ENCODE results near the gene SLAMF7.
"Not testable (repeated sequence)": the region's sequence is repeated elsewhere in the genome, so short reads cannot be mapped to it uniquely, and the experiment has no call there.

Gene SLAMF7

DNA sequence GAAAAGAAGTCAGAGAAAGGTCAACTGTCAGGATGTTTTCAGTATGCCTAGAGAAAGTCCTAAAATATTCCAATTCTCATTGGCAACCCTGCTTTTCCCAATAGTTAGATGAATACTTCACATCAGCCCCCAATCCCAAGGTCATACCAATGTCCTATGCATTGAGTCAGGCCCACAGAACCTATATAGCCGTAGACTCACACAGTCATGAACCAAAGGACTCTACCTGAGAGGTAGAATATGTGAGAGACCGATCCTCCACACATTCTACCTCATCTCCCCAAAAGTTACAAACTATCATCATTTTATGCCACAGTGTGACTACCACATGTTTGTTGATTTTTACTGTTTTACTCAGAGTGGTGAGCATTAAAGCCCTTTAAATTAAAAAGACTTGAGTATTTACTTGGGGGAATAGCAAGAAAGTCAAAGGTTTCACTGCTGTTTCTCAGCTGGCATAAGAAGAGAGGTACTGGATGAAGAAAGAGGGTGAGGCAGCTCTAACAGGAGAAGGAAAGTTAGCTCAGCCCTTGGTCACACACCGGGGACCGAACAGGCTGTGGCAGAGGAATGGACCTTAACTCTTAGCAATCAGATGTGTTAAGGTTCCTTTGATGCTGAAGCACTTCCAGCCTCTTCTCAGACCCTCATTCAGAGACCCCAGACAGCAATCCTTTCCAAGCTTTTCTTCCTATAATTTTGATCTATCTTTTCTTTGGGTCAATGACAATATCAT is 28.4 kb upstream of the SLAMF7 start:
- Histone ChIP-seq H3K4me1 (ENCODE audit: control insufficient read depth, insufficient read depth, low read length) (no peaks in the 10 kb centered on the region), H3K9me3 (ENCODE audit: control insufficient read depth, insufficient read depth, low read length) (no peaks in the 10 kb centered on the region), H3K9ac (ENCODE audit: low read depth, low read length) (no peak overlapping the region), H3K27me3 (ENCODE audit: control insufficient read depth, insufficient read depth, low read length) (peaks cover 2% of the 10 kb centered on the region), H3K36me3 (ENCODE audit: control insufficient read depth, insufficient read depth, low read length) (no peaks in the 10 kb centered on the region), H3K4me3 (ENCODE audit: low read depth, low read length) (no peak overlapping the region)

DNA sequence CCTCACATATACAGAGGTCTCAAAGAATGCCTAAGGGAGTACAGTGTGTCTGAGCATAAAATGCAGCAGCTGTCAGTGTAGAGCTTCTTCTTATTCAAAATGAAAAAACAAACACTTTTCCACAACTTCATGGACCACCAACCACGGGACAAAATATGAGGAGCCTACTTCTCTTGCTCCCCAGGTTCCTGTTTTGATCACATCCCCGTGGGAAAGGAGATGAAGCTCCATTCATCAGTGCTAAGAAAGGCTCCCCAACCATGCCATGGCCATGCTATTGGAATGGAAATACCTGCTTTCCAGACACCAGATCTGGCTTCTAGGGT is 27.8 kb upstream of the SLAMF7 start:
- Histone ChIP-seq H3K4me3 (ENCODE audit: low read depth, low read length) (no peak overlapping the region), H3K36me3 (ENCODE audit: control insufficient read depth, insufficient read depth, low read length) (no peaks in the 10 kb centered on the region), H3K9me3 (ENCODE audit: control insufficient read depth, insufficient read depth, low read length) (no peaks in the 10 kb centered on the region), H3K9ac (ENCODE audit: low read depth, low read length) (no peak overlapping the region), H3K4me1 (ENCODE audit: control insufficient read depth, insufficient read depth, low read length) (no peaks in the 10 kb centered on the region), H3K27me3 (ENCODE audit: control insufficient read depth, insufficient read depth, low read length) (peaks cover 2% of the 10 kb centered on the region)

DNA sequence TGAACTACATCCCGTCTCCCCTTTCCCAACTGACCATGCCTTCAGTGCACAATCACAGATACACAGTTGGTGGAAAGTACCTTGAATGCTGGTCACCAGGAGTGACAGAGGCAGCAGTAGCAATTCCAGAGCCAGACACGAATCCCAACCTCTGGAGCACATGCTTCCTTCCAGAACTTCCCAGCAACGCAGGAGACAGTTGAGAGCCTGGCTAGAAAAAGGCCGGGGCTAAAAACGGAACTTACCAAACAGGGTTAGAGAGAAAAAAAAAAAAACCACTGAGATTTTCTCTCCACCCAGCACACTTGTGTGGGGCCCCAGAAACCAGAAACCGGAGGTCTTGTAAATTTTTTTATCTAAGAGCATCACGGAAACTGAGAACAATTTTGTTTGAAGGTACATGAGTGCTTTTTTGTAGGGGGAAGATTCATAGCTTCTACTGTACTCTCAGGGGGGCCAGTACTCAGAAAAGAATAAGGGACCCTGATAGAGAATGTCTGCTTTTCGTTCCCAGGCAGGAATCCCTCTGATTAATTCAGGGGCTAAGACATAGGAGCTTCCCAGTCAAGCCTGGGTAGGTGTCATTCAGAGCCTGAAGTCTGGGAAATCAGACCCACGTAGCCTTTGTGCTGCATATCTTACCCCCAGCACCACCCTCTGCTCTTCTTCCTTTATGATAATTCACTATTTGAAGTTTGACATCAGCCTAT is 27.3 kb upstream of the SLAMF7 start, which contains the start of gene CD48:
Gene CD48 (minus strand): TSS at position 221 of the 710 bp plus-strand sequence. CDS start 59 bp downstream, at position 162.
- Histone ChIP-seq H3K4me3 (ENCODE audit: low read depth, low read length) (no peak within 1 kb of the TSS), H3K4me1 (ENCODE audit: control insufficient read depth, insufficient read depth, low read length) (no peaks in the 10 kb centered on the region), H3K9ac (ENCODE audit: low read depth, low read length) (no peak within 1 kb of the TSS), H3K9me3 (ENCODE audit: control insufficient read depth, insufficient read depth, low read length) (no peaks in the 10 kb centered on the region), H3K36me3 (ENCODE audit: control insufficient read depth, insufficient read depth, low read length) (no peaks in the 10 kb centered on the region), H3K27me3 (ENCODE audit: control insufficient read depth, insufficient read depth, low read length) (peaks cover 2% of the 10 kb centered on the region)

DNA sequence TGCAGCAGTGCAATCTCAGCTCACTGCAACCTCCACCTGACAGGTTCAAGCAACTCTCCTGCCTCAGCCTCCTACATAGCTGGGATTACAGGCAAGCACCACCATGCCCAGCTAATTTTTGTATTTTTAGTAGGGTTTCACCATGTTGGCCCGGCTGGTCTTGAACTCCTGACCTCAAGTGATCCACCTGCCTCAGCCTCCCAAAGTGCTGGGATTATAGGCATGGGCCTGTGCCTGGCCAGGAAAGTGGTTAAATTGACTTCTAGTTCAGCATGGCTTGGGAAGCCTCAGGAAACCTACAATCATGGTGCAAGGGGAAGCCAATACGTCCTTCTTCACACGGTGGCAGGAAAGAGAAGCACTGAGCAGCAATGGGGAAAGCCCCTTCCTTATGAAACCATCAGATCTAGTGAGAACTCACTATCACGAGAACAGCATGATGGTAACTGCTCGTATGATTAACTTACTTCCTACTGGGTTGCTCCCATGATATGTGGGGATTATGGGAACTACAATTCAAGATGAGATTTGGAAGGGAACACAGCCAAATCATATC is 26.4 kb upstream of the SLAMF7 start:
- H3K4me1 ChIP-seq (ENCODE audit: control insufficient read depth, insufficient read depth, low read length); H3K27me3 ChIP-seq (ENCODE audit: control insufficient read depth, insufficient read depth, low read length): not testable (repeated sequence)

DNA sequence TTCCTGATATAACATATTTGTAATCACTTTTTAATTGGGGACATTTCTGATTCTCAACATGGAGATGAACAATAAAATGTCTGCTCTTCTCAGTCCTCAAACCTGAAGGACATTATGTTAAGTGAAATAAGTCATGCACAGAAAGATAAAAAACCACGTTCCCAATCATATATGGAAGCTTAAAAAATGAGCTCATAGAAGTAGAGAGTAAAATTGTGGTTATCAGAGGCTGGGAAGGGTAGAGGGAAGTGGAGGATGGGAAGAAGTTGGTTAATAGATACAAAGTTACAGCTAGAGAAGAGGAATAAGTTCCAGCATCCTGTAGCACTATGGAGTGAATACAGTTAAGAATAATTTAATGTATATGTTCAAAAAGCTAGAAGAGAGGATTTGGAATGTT is 25.9 kb upstream of the SLAMF7 start:
- Histone ChIP-seq H3K9ac (ENCODE audit: low read depth, low read length) (no peak overlapping the region), H3K27me3 (ENCODE audit: control insufficient read depth, insufficient read depth, low read length) (peaks cover 2% of the 10 kb centered on the region), H3K4me1 (ENCODE audit: control insufficient read depth, insufficient read depth, low read length) (no peaks in the 10 kb centered on the region), H3K36me3 (ENCODE audit: control insufficient read depth, insufficient read depth, low read length) (no peaks in the 10 kb centered on the region), H3K9me3 (ENCODE audit: control insufficient read depth, insufficient read depth, low read length) (no peaks in the 10 kb centered on the region), H3K4me3 (ENCODE audit: low read depth, low read length) (no peak overlapping the region)

More for the DNA sequence above, 26.4 kb upstream of the SLAMF7 start:
- H3K9me3 ChIP-seq (ENCODE audit: control insufficient read depth, insufficient read depth, low read length); H3K4me3 ChIP-seq (ENCODE audit: low read depth, low read length); H3K36me3 ChIP-seq (ENCODE audit: control insufficient read depth, insufficient read depth, low read length); H3K9ac ChIP-seq (ENCODE audit: low read depth, low read length): not testable (repeated sequence)

DNA sequence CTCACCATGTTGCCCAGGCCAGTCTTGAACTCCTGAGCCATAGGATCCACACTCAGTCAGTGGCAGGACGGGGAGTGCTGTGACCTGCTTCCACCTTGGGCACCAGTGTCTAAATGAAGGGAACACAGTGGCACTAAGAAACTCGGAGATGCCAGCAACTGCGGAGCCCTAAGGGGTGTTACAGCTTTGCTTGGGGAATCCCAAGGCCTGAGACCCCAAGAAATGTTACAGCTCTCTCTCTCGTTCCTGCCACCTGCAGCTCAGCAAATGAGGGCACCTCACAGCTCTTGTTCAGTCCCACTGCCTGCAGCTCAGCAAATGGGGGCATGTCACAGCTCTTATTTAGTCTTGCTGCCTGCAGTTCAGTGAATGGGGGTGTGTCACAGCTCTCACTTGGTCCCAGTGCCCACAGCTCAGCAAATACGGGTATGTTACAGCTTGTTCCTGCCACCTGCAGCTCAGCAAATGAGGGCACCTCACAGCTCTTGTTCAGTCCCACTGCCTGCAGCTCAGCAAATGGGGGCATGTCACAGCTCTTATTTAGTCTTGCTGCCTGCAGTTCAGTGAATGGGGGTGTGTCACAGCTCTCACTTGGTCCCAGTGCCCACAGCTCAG is 24.9 kb upstream of the SLAMF7 start:
- H3K4me3 ChIP-seq (ENCODE audit: low read depth, low read length); H3K9ac ChIP-seq (ENCODE audit: low read depth, low read length); H3K36me3 ChIP-seq (ENCODE audit: control insufficient read depth, insufficient read depth, low read length); H3K9me3 ChIP-seq (ENCODE audit: control insufficient read depth, insufficient read depth, low read length); H3K27me3 ChIP-seq (ENCODE audit: control insufficient read depth, insufficient read depth, low read length); H3K4me1 ChIP-seq (ENCODE audit: control insufficient read depth, insufficient read depth, low read length): not testable (repeated sequence)

DNA sequence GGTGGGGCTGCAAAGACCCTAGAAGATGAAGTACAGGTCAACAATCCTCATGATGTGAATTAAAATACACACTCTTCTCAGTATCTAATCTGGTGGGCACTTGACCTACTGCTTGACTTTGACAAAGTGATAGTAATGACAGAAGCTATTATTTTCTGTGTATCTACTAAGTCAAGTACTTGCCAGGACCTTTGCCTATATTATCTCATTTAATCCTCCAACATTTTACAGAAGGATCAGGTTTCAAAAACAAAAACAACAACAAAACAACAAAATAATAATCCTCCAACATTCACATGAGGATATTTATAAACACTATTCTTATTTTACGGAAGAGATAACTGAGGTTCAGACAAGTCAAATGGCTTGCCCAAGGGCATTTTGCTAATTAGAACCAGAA is 23.0 kb upstream of the SLAMF7 start:
- Histone ChIP-seq H3K4me1 (ENCODE audit: control insufficient read depth, insufficient read depth, low read length) (no peaks in the 10 kb centered on the region), H3K36me3 (ENCODE audit: control insufficient read depth, insufficient read depth, low read length) (no peaks in the 10 kb centered on the region), H3K4me3 (ENCODE audit: low read depth, low read length) (no peak overlapping the region), H3K9ac (ENCODE audit: low read depth, low read length) (no peak overlapping the region), H3K27me3 (ENCODE audit: control insufficient read depth, insufficient read depth, low read length) (no peaks in the 10 kb centered on the region), H3K9me3 (ENCODE audit: control insufficient read depth, insufficient read depth, low read length) (no peaks in the 10 kb centered on the region)

DNA sequence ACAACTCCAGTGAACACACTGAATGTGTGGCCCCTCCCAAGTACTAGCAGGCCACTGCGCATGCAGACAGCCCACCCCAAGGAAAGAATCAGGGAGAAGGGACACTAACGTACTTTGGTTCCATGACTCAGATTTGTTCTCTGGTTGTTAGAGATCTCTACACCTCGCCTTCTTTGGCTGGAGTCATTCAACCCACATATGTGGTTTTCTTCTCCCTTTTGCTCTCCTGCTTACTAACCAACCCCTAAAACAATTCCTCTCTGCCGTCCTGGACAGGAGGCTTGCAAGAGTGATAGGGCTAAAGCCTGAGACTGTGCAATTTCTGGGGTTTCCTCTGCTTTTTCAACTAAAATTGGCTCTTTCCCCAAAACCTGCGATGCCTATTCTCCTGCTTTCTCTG is 21.7 kb upstream of the SLAMF7 start:
- H3K9ac ChIP-seq (ENCODE audit: low read depth, low read length): no peak overlapping the region
- no peaks in the 10 kb centered on the region for H3K9me3 ChIP-seq (ENCODE audit: control insufficient read depth, insufficient read depth, low read length)
- no peaks in the 10 kb centered on the region for H3K4me1 ChIP-seq (ENCODE audit: control insufficient read depth, insufficient read depth, low read length)
- H3K27me3 ChIP-seq (ENCODE audit: control insufficient read depth, insufficient read depth, low read length): no peaks in the 10 kb centered on the region
- H3K4me3 ChIP-seq (ENCODE audit: low read depth, low read length): no peak overlapping the region
- H3K36me3 ChIP-seq (ENCODE audit: control insufficient read depth, insufficient read depth, low read length): no peaks in the 10 kb centered on the region

DNA sequence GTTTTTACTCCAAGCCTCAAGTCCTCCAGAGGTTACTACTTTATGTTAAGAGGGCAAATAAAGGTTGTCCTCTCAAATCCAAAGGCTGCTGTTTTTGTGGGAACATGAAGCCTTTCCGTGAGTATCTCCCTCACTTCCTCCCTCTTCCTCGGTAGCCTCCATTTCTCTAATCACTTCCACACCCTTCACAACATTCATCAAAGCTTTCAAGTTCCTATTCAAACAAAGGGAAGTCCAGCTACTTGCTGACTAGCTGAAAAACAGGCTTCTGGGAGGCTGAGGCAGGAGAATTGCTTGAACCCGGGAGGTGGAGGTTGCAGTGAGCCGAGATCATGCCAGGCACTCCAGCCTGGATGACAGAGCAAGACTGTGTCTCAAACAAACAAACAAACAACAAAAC is 20.8 kb upstream of the SLAMF7 start:
- Histone ChIP-seq H3K4me1 (ENCODE audit: control insufficient read depth, insufficient read depth, low read length) (no peaks in the 10 kb centered on the region), H3K4me3 (ENCODE audit: low read depth, low read length) (no peak overlapping the region), H3K36me3 (ENCODE audit: control insufficient read depth, insufficient read depth, low read length) (no peaks in the 10 kb centered on the region), H3K9ac (ENCODE audit: low read depth, low read length) (no peak overlapping the region), H3K9me3 (ENCODE audit: control insufficient read depth, insufficient read depth, low read length) (no peaks in the 10 kb centered on the region), H3K27me3 (ENCODE audit: control insufficient read depth, insufficient read depth, low read length) (no peaks in the 10 kb centered on the region)

DNA sequence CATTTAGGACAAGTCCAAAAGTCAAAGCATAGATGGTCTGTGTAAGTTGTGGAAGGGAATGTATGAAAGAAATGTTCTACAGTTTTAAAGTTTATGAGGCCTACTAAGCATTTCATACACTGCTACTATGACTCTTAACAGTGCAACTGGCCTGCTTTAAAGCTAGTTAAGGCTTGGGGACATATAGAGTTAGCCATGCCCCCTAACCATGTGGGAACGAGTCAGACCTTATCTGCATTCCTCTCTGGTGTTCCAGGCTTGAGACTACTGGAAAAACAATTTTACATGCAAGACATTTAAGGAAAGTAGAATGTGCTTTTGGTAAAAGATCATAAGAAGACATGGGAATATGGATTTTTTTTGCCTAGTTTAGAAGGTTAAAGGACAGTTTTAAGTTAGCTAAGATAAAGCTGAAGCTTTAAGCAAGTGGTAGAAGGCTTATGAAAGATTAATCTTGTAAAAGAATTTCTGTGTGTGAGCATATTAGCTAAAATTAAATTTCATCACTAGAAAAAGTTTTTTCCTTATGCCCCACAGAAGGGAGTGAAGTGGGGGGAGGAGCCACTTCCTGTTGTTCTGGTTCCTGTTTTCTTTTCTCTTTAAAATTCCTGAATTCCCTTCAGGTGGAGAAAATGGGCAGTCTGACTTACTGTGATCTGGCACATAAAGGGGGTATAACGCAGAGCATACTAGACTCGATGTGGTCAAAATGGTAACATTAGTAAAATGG is 18.5 kb upstream of the SLAMF7 start:
- Histone ChIP-seq H3K4me3 (ENCODE audit: low read depth, low read length) (no peak overlapping the region), H3K9ac (ENCODE audit: low read depth, low read length) (no peak overlapping the region), H3K9me3 (ENCODE audit: control insufficient read depth, insufficient read depth, low read length) (no peaks in the 10 kb centered on the region), H3K36me3 (ENCODE audit: control insufficient read depth, insufficient read depth, low read length) (no peaks in the 10 kb centered on the region), H3K4me1 (ENCODE audit: control insufficient read depth, insufficient read depth, low read length) (peaks cover 3% of the 10 kb centered on the region), H3K27me3 (ENCODE audit: control insufficient read depth, insufficient read depth, low read length) (no peaks in the 10 kb centered on the region)

DNA sequence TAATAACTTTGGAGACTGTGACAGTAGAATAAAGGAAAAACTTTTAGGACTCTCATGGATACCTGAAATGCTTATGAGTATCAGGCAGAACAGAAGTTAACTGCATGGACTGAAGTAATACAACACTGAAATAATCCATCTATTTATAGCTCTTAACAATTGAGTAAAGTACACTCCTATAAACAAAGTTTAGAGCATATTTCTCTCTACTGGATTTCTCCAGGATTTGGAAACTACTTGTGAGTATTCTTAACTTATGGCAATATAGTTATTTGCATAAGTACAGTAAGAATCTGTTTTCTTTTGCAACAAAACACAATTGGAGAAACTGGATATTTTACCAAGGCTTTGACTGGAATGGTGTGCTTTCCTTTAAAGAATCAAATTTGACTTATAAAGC is 17.6 kb upstream of the SLAMF7 start:
- Histone ChIP-seq H3K9ac (ENCODE audit: low read depth, low read length) (no peak overlapping the region), H3K4me3 (ENCODE audit: low read depth, low read length) (no peak overlapping the region), H3K27me3 (ENCODE audit: control insufficient read depth, insufficient read depth, low read length) (no peaks in the 10 kb centered on the region), H3K36me3 (ENCODE audit: control insufficient read depth, insufficient read depth, low read length) (no peaks in the 10 kb centered on the region), H3K4me1 (ENCODE audit: control insufficient read depth, insufficient read depth, low read length) (peaks cover 10% of the 10 kb centered on the region), H3K9me3 (ENCODE audit: control insufficient read depth, insufficient read depth, low read length) (no peaks in the 10 kb centered on the region)
